ENCODE measurements around the gene NTM.

Gene NTM

GRCh38 chr11:131510662-131511061 is 140.2 kb downstream of the NTM start:
- Histone ChIP-seq H3K4me3 (ENCODE audit: low read length) (no peak overlapping the region), H3K4me1 (ENCODE audit: insufficient read depth, low read length) (no peaks in the 10 kb centered on the region), H3K27me3 (ENCODE audit: insufficient read depth, low read length) (no peaks in the 10 kb centered on the region), H2AFZ (ENCODE audit: low read depth, low read length) (no peak overlapping the region), H3K9me3 (ENCODE audit: low read length) (no peaks in the 10 kb centered on the region), H3K36me3 (ENCODE audit: insufficient read depth, low read length) (no peaks in the 10 kb centered on the region)

- Histone ChIP-seq H3K4me3 (ENCODE audit: low read length) (no peak overlapping the region), H2AFZ (ENCODE audit: low read depth, low read length) (no peak overlapping the region), H3K9me3 (ENCODE audit: low read length) (no peaks in the 10 kb centered on the region), H3K4me1 (ENCODE audit: insufficient read depth, low read length) (no peaks in the 10 kb centered on the region), H3K27me3 (ENCODE audit: insufficient read depth, low read length) (no peaks in the 10 kb centered on the region), H3K36me3 (ENCODE audit: insufficient read depth, low read length) (no peaks in the 10 kb centered on the region)
These were observed 141.4 kb downstream of the NTM start for GRCh38 chr11:131511794-131512193.

GRCh38 chr11:131512228-131512627 is 141.8 kb downstream of the NTM start:
- Histone ChIP-seq H3K9me3 (ENCODE audit: low read length) (no peaks in the 10 kb centered on the region), H2AFZ (ENCODE audit: low read depth, low read length) (no peak overlapping the region), H3K27me3 (ENCODE audit: insufficient read depth, low read length) (no peaks in the 10 kb centered on the region)

GRCh38 chr11:131514062-131514461 is 143.6 kb downstream of the NTM start:
- Histone ChIP-seq H3K4me1 (ENCODE audit: insufficient read depth, low read length) (peaks cover 13% of the 10 kb centered on the region), H2AFZ (ENCODE audit: low read depth, low read length) (no peak overlapping the region), H3K4me3 (ENCODE audit: low read length) (no peak overlapping the region), H3K27me3 (ENCODE audit: insufficient read depth, low read length) (no peaks in the 10 kb centered on the region), H3K9me3 (ENCODE audit: low read length) (no peaks in the 10 kb centered on the region), H3K36me3 (ENCODE audit: insufficient read depth, low read length) (no peaks in the 10 kb centered on the region)

More at GRCh38 chr11:131512228-131512627, 141.8 kb downstream of the NTM start:
- no peak overlapping the region for H3K4me3 ChIP-seq (ENCODE audit: low read length)
- H3K4me1 ChIP-seq (ENCODE audit: insufficient read depth, low read length), result no peaks in the 10 kb centered on the region
- no peaks in the 10 kb centered on the region for H3K36me3 ChIP-seq (ENCODE audit: insufficient read depth, low read length)

- no peak overlapping the region for H2AFZ ChIP-seq (ENCODE audit: low read depth, low read length)
- H3K36me3 ChIP-seq (ENCODE audit: insufficient read depth, low read length), result no peaks in the 10 kb centered on the region
- H3K9me3 ChIP-seq (ENCODE audit: low read length), result no peaks in the 10 kb centered on the region
- H3K4me3 ChIP-seq (ENCODE audit: low read length), result no peak overlapping the region
- H3K4me1 ChIP-seq (ENCODE audit: insufficient read depth, low read length), result peaks cover 13% of the 10 kb centered on the region
- H3K27me3 ChIP-seq (ENCODE audit: insufficient read depth, low read length), result no peaks in the 10 kb centered on the region
These were observed 148.0 kb downstream of the NTM start for GRCh38 chr11:131518305-131518838.

GRCh38 chr11:131522851-131523250 is 152.4 kb downstream of the NTM start:
- no peak overlapping the region for H3K4me3 ChIP-seq (ENCODE audit: low read length)
- H3K4me1 ChIP-seq (ENCODE audit: insufficient read depth, low read length), result peaks cover 12% of the 10 kb centered on the region
- H3K36me3 ChIP-seq (ENCODE audit: insufficient read depth, low read length), result no peaks in the 10 kb centered on the region
- no peaks in the 10 kb centered on the region for H3K9me3 ChIP-seq (ENCODE audit: low read length)
- H3K27me3 ChIP-seq (ENCODE audit: insufficient read depth, low read length), result no peaks in the 10 kb centered on the region
- no peak overlapping the region for H2AFZ ChIP-seq (ENCODE audit: low read depth, low read length)

GRCh38 chr11:131530407-131530806 is 160.0 kb downstream of the NTM start:
- Histone ChIP-seq H3K9me3 (ENCODE audit: low read length) (no peaks in the 10 kb centered on the region), H2AFZ (ENCODE audit: low read depth, low read length) (no peak overlapping the region), H3K4me3 (ENCODE audit: low read length) (no peak overlapping the region), H3K4me1 (ENCODE audit: insufficient read depth, low read length) (no peaks in the 10 kb centered on the region), H3K36me3 (ENCODE audit: insufficient read depth, low read length) (no peaks in the 10 kb centered on the region), H3K27me3 (ENCODE audit: insufficient read depth, low read length) (no peaks in the 10 kb centered on the region)

GRCh38 chr11:131533149-131533548 is 162.7 kb downstream of the NTM start:
- no peaks in the 10 kb centered on the region for H3K4me1 ChIP-seq (ENCODE audit: insufficient read depth, low read length)
- no peaks in the 10 kb centered on the region for H3K27me3 ChIP-seq (ENCODE audit: insufficient read depth, low read length)
- H2AFZ ChIP-seq (ENCODE audit: low read depth, low read length), result no peak overlapping the region
- H3K4me3 ChIP-seq (ENCODE audit: low read length), result no peak overlapping the region
- H3K9me3 ChIP-seq (ENCODE audit: low read length), result no peaks in the 10 kb centered on the region
- no peaks in the 10 kb centered on the region for H3K36me3 ChIP-seq (ENCODE audit: insufficient read depth, low read length)

GRCh38 chr11:131533998-131534397 is 163.6 kb downstream of the NTM start:
- Histone ChIP-seq H3K36me3 (ENCODE audit: insufficient read depth, low read length) (no peaks in the 10 kb centered on the region), H3K9me3 (ENCODE audit: low read length) (no peaks in the 10 kb centered on the region), H3K4me1 (ENCODE audit: insufficient read depth, low read length) (no peaks in the 10 kb centered on the region), H2AFZ (ENCODE audit: low read depth, low read length) (no peak overlapping the region), H3K4me3 (ENCODE audit: low read length) (no peak overlapping the region), H3K27me3 (ENCODE audit: insufficient read depth, low read length) (no peaks in the 10 kb centered on the region)

GRCh38 chr11:131534611-131535010 is 164.2 kb downstream of the NTM start:
- no peak overlapping the region for H3K4me3 ChIP-seq (ENCODE audit: low read length)
- no peak overlapping the region for H2AFZ ChIP-seq (ENCODE audit: low read depth, low read length)
- H3K4me1 ChIP-seq (ENCODE audit: insufficient read depth, low read length), result no peaks in the 10 kb centered on the region
- H3K27me3 ChIP-seq (ENCODE audit: insufficient read depth, low read length), result no peaks in the 10 kb centered on the region
- H3K9me3 ChIP-seq (ENCODE audit: low read length), result no peaks in the 10 kb centered on the region
- H3K36me3 ChIP-seq (ENCODE audit: insufficient read depth, low read length), result no peaks in the 10 kb centered on the region

GRCh38 chr11:131536159-131536558 is 165.7 kb downstream of the NTM start:
- Histone ChIP-seq H3K4me1 (ENCODE audit: insufficient read depth, low read length) (no peaks in the 10 kb centered on the region), H3K27me3 (ENCODE audit: insufficient read depth, low read length) (no peaks in the 10 kb centered on the region), H3K4me3 (ENCODE audit: low read length) (no peak overlapping the region), H3K36me3 (ENCODE audit: insufficient read depth, low read length) (no peaks in the 10 kb centered on the region), H3K9me3 (ENCODE audit: low read length) (no peaks in the 10 kb centered on the region), H2AFZ (ENCODE audit: low read depth, low read length) (no peak overlapping the region)

GRCh38 chr11:131537196-131537595 is 166.8 kb downstream of the NTM start:
- Histone ChIP-seq H3K4me3 (ENCODE audit: low read length) (no peak overlapping the region), H3K27me3 (ENCODE audit: insufficient read depth, low read length) (no peaks in the 10 kb centered on the region), H3K4me1 (ENCODE audit: insufficient read depth, low read length) (no peaks in the 10 kb centered on the region), H2AFZ (ENCODE audit: low read depth, low read length) (no peak overlapping the region), H3K36me3 (ENCODE audit: insufficient read depth, low read length) (no peaks in the 10 kb centered on the region), H3K9me3 (ENCODE audit: low read length) (no peaks in the 10 kb centered on the region)

GRCh38 chr11:131537748-131538147 is 167.3 kb downstream of the NTM start:
- no peak overlapping the region for H2AFZ ChIP-seq (ENCODE audit: low read depth, low read length)
- no peaks in the 10 kb centered on the region for H3K36me3 ChIP-seq (ENCODE audit: insufficient read depth, low read length)
- no peaks in the 10 kb centered on the region for H3K27me3 ChIP-seq (ENCODE audit: insufficient read depth, low read length)
- no peak overlapping the region for H3K4me3 ChIP-seq (ENCODE audit: low read length)
- H3K4me1 ChIP-seq (ENCODE audit: insufficient read depth, low read length), result no peaks in the 10 kb centered on the region
- H3K9me3 ChIP-seq (ENCODE audit: low read length), result no peaks in the 10 kb centered on the region

- Histone ChIP-seq H3K36me3 (ENCODE audit: insufficient read depth, low read length) (no peaks in the 10 kb centered on the region), H2AFZ (ENCODE audit: low read depth, low read length) (no peak overlapping the region), H3K9me3 (ENCODE audit: low read length) (no peaks in the 10 kb centered on the region), H3K4me1 (ENCODE audit: insufficient read depth, low read length) (no peaks in the 10 kb centered on the region), H3K4me3 (ENCODE audit: low read length) (no peak overlapping the region), H3K27me3 (ENCODE audit: insufficient read depth, low read length) (no peaks in the 10 kb centered on the region)
These were observed 167.9 kb downstream of the NTM start for GRCh38 chr11:131538322-131538721.

All from neuron (in vitro differentiated cells).